NCI-H82 treated with DMSO at 0.1 percent for 48 hours (cell line): ENCODE results near the gene CD99.
"Not testable (repeated sequence)": the region's sequence is repeated elsewhere in the genome, so short reads cannot be mapped to it uniquely, and the experiment has no call there.

Experiments used
- DNase-seq: peaks from one replicate; lab custom pipeline; 2025; ENCODE audit not compliant: unreplicated experiment; lab: John Stamatoyannopoulos, UW

CD99 gene

GRCh38 chrX:2675657-2676200 lies 15.4 kb upstream of the CD99 start:
- DNase-seq = not testable (repeated sequence)

- DNase-seq = no peak
Measured at GRCh38 chrX:2676794-2677675, 14.1 kb upstream of the CD99 start.

GRCh38 chrX:2677764-2678163 lies 13.3 kb upstream of the CD99 start:
- no peak for DNase-seq

- no peak for DNase-seq
Measured at GRCh38 chrX:2678583-2678982, 12.5 kb upstream of the CD99 start.

- DNase-seq = no peak
Measured at GRCh38 chrX:2679534-2680485, 11.3 kb upstream of the CD99 start.

- DNase-seq = no peak
Measured at GRCh38 chrX:2680486-2681348, 10.4 kb upstream of the CD99 start.

GRCh38 chrX:2682565-2683177 lies 8.4 kb upstream of the CD99 start:
- DNase-seq = no peak

- DNase-seq = no peak
Measured at GRCh38 chrX:2684256-2684655, 6.8 kb upstream of the CD99 start.

- DNase-seq = no peak
Measured at GRCh38 chrX:2685886-2686285, 5.2 kb upstream of the CD99 start.

GRCh38 chrX:2689773-2690666 lies 1.1 kb upstream of the CD99 start:
- DNase-seq = no peak

- no peak for DNase-seq
Measured at GRCh38 chrX:2691543-2692220, 587 bp downstream of the CD99 start.

GRCh38 chrX:2692221-2693112 lies 1.4 kb downstream of the CD99 start:
- DNase-seq = no peak

GRCh38 chrX:2693113-2694002 lies 2.3 kb downstream of the CD99 start:
- no peak for DNase-seq

GRCh38 chrX:2694914-2695267 lies 3.8 kb downstream of the CD99 start:
- no peak for DNase-seq

- DNase-seq = no peak
Measured at GRCh38 chrX:2696698-2697215, 5.7 kb downstream of the CD99 start.

- no peak for DNase-seq
Measured at GRCh38 chrX:2697306-2697705, 6.2 kb downstream of the CD99 start.
